Measurements from ENCODE around the gene WASL. TPM values are rescaled to one million over a fixed set of nuclear protein-coding genes. Genes with fewer than 3 reads are reported as not detected.
A peak's percentile ranks its signal among the peaks of the same experiment; 100 is the strongest.

The WASL gene
- total and polyA plus RNA-seq, 7 donors, result 32.4 to 80.5 (median 43.4) TPM

DNA sequence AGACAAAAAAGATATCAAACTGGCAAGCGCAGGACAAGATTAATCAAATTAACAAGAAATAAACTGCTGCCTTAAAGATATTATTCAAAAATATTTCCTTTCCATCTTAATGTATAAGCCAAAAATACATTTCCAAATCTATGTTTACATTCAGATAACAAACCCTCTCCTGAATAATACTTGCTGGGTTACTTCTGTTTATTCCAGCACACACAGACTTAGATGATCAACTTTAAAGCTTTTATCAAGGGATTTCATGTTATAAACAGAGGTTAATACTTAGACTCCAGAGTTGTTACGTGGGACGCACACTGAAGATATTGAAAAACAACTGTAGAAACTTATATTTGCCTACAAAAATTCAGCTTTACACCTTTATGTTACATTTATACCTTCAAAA lies 59.6 kb downstream of the WASL start:
- TF ChIP-seq EP300 (IDR thresholded peaks at IDR 0.05) (no peak), POLR2A (IDR thresholded peaks at IDR 0.05) (no peak), CTCF (IDR thresholded peaks at IDR 0.05) (no peak), POLR2AphosphoS5 (IDR thresholded peaks at IDR 0.05) (no peak)
- 37 to 68% methylated on average over 3 of the region's 3 CpGs for WGBS, 2 donors
- no peak for DNase-seq
- intact Hi-C loops (cut with DNase I), result no loop called here
- Histone ChIP-seq H3K36me3 (peaks cover 0 to 74% (median 9%) of the 10 kb centered on the region in 4 donors), H3K27ac (no peak overlapping the region), H3K4me1 (peaks cover 0 to 7% (median 2%) of the 10 kb centered on the region in 4 donors), H3K27me3 (no peaks in the 10 kb centered on the region), H3K9me3 (no peaks in the 10 kb centered on the region), H3K4me3 (no peak overlapping the region)

DNA sequence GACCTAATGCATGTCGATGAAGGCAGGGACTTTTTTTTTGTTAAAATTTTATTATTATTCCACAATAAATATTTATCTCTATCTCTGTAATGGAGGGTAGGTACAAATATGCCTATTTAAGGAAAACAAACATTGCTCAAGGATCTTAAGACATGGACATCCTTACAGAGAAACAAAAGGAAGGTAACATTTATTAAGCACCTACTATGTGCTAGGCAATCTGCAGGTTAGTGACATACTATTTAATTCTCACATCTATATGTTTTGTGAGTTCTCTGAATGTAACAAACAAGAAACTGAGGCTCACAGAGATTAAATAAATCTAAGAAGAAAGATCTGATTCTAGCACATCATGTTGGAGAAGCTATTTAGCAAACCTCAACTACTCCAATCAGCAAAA lies 61.1 kb downstream of the WASL start:
- intact Hi-C loops (cut with DNase I), result no loop called here
- WGBS, 2 donors, result 88 to 92% methylated on average over 1 of the region's 1 CpG
- Histone ChIP-seq H3K4me3 (no peak overlapping the region), H3K27ac (no peak overlapping the region), H3K4me1 (peaks cover 0 to 7% (median 2%) of the 10 kb centered on the region in 4 donors), H3K36me3 (peaks cover 0 to 71% (median 7%) of the 10 kb centered on the region in 4 donors), H3K9me3 (no peaks in the 10 kb centered on the region), H3K27me3 (no peaks in the 10 kb centered on the region)
- no peak for DNase-seq
- no peak for TF ChIP-seq POLR2A (IDR thresholded peaks at IDR 0.05)
- TF ChIP-seq EP300 (IDR thresholded peaks at IDR 0.05), result no peak
- no peak for TF ChIP-seq CTCF (IDR thresholded peaks at IDR 0.05)
- no peak for TF ChIP-seq POLR2AphosphoS5 (IDR thresholded peaks at IDR 0.05)

DNA sequence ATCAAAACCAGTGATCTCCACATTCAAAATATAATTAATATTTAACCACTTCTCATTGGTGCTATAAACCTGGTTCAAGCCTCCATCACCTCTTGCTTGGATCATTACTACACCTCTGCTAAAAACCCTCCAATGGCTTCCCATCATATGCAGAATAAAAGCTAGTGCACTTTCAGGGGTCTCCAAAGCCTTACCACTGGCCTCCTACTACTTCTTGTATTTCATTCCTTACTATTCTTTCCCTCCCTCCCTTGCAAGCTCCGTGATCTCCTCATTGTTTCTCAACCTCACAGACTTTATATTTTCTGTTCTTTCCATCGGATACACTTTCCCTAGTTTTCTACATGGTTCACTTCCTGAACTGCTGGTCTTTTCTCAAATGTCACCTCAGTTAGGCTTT lies 61.6 kb downstream of the WASL start:
- 95 to 98% methylated on average over 2 of the region's 2 CpGs for WGBS, 2 donors
- TF ChIP-seq CTCF (IDR thresholded peaks at IDR 0.05), result no peak
- no peak for TF ChIP-seq POLR2AphosphoS5 (IDR thresholded peaks at IDR 0.05)
- no peak for TF ChIP-seq EP300 (IDR thresholded peaks at IDR 0.05)
- no peak for TF ChIP-seq POLR2A (IDR thresholded peaks at IDR 0.05)
- intact Hi-C loops (cut with DNase I), result no loop called here
- H3K36me3 ChIP-seq, result peaks cover 0 to 67% (median 2%) of the 10 kb centered on the region in 4 donors
- DNase-seq, result no peak
- H3K4me3 ChIP-seq, result no peak overlapping the region
- H3K9me3 ChIP-seq, result no peaks in the 10 kb centered on the region
- H3K27ac ChIP-seq, result no peak overlapping the region
- no peaks in the 10 kb centered on the region for H3K27me3 ChIP-seq
- peaks cover 0 to 7% (median 2%) of the 10 kb centered on the region in 4 donors for H3K4me1 ChIP-seq

DNA sequence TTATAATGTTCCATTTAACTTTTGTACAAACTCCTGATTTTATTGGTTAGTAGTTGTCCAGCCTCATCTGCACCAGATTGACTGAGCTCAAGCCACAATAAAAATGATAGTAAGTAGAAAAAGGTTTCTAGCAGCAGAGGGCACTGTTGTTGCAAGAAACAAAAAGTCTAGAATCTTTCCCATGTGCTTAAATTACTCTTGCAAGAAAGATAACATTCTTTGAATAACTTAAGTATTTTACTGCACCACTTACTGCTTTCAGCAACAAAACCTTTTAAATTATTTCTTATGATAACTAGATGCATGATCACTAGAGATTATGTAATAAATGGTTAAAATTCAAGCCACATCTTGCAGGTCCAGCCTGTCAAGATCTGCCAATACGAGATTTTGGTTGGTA lies 66.1 kb downstream of the WASL start:
- WGBS, 2 donors, result 59 to 87% methylated on average over 1 of the region's 1 CpG

More for the DNA sequence above, 66.1 kb downstream of the WASL start:
- peaks cover 0 to 54% (median 0%) of the 10 kb centered on the region in 4 donors for H3K36me3 ChIP-seq
- TF ChIP-seq CTCF (IDR thresholded peaks at IDR 0.05), result peak in 3 of 4 experiments; percentile 10 to 36 (median 19)
- no peak for TF ChIP-seq POLR2A (IDR thresholded peaks at IDR 0.05)
- no peak overlapping the region for H3K4me3 ChIP-seq
- intact Hi-C loops (cut with DNase I), result loop anchor here (1.0 kb wide), 1 partner anchor 183 kb away; no protein-coding TSS in a partner anchor
- no peaks in the 10 kb centered on the region for H3K27me3 ChIP-seq
- H3K27ac ChIP-seq, result no peak overlapping the region
- DNase-seq, result no peak
- H3K4me1 ChIP-seq, result no peaks in the 10 kb centered on the region
- H3K9me3 ChIP-seq, result no peaks in the 10 kb centered on the region
